PC-9 (cell line): ENCODE results near the gene FAM161B.

Experiments used
- CTCF ChIP-seq: fragments of 200-600 bp; sonication (generic); conservative IDR thresholded peaks from 2 replicates; pipeline ENCODE4 v1.6.1; 2017; ENCODE audit warnings: mixed run types, antibody characterized with exemption, mild to moderate bottlenecking, moderate library complexity
- EZH2 ChIP-seq: fragments of 200-600 bp; sonication (generic); IDR thresholded peaks from 2 replicates; pipeline ENCODE4 v1.8.0; 2017; ENCODE audit warnings: antibody characterized with exemption, low read depth

- no peak for TF ChIP-seq CTCF
- no peak for TF ChIP-seq EZH2
Observed at GRCh38 chr14:73937012-73937411, 12.9 kb downstream of the FAM161B start.
